NCI-H446 (cell line): ENCODE measurements around the gene PRDX5.

ENCODE experiments used
- DNase-seq, 2 experiments: peaks; one replicate each; lab custom pipeline; 2025; lab: John Stamatoyannopoulos, UW

Gene PRDX5

DNA sequence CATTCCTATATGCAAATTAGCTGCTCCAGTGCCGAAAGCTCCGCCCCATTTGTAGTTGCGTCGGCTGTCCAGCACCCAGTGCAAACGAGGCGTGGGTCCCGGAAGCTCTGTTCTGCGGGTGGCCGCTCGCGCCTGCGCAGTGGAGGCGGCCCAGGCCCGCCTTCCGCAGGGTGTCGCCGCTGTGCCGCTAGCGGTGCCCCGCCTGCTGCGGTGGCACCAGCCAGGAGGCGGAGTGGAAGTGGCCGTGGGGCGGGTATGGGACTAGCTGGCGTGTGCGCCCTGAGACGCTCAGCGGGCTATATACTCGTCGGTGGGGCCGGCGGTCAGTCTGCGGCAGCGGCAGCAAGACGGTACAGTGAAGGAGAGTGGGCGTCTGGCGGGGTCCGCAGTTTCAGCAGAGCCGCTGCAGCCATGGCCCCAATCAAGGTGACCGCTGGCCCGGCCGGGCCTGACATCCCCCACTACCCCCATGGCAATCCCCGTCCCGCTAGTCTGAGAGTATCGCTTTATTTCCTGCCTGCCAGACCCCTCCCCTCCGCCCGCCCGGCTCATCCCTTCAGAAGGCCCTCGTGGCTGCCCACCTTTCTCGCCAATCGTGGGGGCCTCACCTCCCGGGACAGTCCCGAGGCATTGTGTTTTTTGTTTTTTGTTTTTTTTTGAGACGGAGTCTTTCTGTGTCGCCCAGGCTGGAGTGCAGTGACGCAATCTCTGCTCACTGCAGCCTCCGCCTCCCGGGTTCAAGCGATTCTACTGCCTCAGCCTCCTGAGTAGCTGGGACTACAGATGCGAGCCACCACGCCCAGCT is at the start of gene PRDX5:
TSS of gene PRDX5 (plus strand) at position 161 of the 805 bp plus-strand sequence. CDS start at position 256, 95 bp downstream.
- peak; percentile 92 to 98 for DNase-seq

GRCh38 chr11:64268893-64269539 is 48.9 kb upstream of the PRDX5 start:
- no peak for DNase-seq

- peak; percentile 100 for DNase-seq
Measured at GRCh38 chr11:64269540-64270220, 48.2 kb upstream of the PRDX5 start.

DNA sequence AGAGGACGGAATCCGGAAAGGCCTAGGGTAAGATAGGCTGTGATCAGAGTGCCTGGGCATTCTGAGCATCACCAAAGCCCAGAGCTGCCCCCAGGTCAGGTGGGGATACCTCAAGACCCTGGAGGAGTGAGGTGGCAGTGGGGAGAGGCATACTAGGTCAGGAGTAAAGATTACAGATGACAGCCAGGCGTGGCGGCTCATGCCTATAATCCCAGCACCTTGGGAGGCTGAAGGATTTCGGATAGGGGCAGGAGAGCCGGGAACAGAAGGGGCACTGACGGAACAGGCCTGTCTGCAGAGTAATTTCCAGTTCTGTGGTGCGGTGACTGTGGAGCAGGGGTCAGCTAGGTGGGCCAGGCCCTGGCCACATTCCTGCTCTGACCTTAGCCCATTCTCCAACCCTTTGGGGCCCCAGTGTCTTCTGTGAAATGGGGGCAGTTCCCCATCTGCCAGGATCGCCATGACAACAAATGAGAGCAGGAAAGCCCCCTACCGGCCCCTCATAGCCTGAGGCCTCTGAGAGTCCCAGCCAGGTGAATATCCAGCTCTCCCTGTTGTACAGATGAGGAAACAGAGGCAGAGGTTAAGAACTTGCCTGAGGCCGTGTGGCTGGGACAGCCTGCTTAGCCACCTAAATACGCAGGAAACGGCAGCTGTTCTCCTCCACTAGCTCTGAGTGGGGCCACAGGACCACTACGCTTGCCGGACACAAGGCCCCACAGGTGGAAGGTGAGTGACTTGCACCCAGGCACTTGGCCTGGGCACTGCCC is 42.7 kb upstream of the PRDX5 start:
- no peak for DNase-seq

GRCh38 chr11:64275841-64276240 is 42.1 kb upstream of the PRDX5 start:
- no peak for DNase-seq

DNA sequence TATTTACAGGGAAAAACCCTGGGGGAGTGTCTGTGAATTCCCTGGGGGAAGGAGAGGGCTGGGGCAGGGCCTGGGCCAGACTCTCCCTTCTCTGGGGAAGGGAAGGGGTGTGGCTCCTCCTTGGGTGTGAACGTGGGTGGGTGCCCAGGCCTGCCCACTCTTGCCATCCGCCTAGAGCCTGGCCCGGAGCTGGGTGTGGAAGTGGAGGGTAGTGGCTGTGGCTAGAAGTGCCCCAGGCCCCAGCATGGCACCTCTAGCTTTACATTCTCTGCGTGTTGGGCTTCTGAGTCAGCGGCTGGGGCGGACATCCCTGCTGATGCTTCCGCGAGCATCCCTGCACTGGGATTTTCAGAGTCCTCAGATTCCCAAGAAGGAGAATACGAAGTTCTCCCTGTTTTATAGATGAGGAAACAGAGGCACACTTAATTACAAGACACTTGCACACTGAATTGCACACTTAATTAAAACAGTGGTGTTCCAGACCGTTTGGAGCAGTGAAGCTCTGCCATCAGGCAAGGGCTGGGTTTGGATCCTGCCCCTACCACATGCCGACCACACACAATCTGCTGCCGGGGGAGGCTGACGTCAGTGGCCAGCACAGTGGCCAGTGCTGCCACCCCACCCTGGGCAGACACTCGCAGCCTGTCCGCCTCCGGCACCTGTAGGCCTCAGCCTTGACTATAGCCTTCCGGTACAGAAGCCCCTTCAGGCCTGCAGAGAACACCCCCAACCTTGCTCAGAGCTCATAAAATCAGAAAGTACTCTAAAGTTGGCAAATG is 41.1 kb upstream of the PRDX5 start:
- no peak for DNase-seq

DNA sequence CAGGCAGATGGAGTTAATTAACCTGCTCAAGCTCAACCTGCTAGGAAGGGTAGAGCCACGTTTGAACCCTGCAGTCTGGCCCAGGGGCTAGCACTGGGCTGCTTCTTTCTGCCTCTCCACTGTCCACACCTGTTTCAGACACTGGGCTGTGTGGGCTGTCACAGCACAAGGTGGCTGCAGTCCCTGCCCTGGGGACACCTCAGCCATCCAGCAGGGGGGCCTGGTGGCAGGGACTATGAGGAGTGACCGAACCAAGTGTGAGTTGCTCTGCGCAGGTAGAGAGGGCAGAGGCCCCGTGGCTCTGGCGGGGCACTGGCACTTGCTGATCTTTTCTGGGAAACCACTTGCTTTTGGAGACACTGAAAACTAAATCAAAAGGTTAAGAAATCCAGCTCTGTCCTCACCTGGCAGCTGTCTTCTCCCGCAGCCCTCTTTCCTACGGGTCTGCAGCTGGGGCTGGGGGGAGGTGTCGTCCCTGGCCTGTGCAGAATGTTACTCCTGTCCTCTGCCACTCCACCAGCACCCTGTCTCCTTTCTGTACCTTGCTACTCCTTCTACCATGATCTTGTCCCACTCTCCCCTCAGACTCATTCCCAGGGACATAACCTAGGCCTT is 39.2 kb upstream of the PRDX5 start:
- no peak for DNase-seq

GRCh38 chr11:64281957-64282770 is 35.8 kb upstream of the PRDX5 start:
- no peak for DNase-seq

DNA sequence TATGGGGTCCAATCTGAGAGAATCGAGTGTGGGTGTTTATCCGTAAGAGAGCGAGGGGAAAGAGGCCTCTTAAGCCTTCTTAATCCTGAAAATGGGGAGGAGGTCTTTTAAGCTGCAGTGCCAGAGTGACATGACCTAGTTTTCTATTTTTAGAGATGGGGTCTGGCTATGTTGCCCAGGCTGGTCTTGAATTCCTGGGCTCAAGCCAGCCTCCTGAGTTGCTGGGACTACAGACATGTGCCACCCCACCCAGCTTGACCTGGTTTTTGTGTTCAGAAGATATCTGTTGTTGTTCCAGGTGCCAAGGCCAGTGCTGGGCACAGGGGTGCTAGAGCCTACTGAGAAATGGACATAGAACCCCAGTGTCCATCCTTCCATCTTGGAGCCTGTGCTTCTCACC is 34.8 kb upstream of the PRDX5 start:
- no peak for DNase-seq

DNA sequence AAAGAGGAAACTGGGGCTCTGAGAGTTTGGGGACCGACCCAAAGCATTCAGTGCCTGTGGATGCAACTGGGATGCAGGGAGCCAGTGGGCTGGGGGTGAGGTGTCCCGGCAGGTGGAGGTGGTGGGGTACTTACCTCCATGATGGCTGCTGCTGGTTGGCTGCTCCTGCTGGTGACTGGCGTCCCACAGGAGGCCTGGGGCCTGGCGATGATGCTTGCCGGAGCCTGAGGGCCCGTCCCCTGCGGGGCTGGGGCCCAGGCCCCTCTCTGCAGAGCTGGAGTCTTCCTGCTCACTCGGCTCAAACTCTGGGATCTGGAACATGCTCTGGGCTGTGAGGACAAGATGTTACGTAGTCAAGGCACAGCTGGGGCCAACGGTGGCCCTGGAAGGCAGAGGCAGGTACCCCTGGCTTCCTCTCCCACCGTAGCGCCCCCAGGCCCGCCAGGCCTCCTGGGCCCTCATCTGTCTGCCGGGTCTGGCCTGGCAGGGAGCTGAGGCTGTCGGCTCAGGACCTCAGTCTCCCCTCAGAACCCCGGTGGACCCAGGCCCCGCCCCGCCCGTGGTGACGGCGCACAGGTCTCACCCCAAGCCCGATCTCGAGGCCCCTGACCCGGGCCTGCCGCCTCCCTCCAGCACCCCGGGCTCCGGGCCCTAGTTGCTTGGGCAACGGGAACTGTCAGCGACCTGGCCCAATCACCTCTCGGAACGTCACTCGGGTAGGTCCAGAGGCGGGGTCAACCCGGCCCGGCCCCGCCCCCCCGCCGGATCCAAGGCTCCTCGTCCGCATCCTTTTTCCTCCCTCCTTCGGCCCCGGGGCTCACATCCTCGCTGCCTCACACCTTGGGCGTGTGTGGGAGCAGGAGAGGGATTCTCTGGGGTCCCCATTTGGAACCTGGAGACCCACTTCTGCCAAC is 33.6 kb upstream of the PRDX5 start, which contains the start of gene BAD:
TSS of gene BAD (minus strand) at position 618 of the 914 bp plus-strand sequence. CDS start at position 321, 297 bp downstream.
- DNase-seq, result peak; percentile 89 to 97

DNA sequence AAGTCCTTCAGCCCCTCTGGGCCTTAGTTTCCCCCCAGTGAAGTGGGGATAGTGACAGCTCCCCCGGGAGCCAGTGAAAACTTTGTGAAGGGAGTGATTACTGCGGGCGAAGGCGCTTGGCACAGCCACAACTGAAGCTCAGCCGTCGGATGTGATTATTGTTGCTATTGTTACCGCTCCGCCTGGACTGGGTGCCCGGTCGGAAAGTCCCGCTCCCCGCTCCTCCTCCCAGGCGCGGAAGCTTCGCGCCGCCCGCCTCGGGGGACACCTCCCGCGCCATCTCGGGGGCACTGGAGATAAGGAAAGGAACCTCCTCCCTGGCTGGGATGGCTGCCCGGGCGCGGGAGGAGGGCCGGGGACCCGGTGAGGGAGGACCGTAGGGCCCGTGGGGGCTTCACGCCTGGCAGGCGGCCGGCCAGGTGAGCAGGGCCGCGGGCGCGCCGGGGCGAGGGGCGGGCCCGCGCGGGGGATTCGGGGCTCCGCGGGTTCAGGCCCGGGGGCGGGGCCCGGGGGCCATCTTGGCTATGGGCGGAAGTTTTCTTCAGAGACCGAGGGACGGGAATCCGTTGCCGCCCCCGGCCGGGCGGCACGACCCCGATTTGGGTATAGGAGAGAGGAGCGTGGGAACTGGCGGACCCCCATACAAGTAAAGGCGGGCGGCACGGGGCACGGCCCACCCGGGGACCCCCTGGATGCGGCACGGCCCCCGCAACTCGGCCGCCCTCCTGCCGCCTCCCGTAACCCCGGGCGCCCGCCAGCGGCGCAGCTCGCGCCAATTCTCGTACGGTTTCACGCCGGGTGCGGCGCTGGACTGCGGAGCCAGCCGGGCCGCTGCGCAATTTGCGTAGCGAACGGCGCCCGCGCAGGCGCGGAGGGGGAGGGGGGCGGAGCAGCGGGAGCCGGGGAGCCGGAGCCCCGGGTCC is 32.7 kb upstream of the PRDX5 start, which contains the start of gene GPR137:
TSS of gene GPR137 (plus strand) at position 887 of the 923 bp plus-strand sequence. CDS start 677 bp downstream, outside the sequence.
- peak; percentile 85 to 89 for DNase-seq

DNA sequence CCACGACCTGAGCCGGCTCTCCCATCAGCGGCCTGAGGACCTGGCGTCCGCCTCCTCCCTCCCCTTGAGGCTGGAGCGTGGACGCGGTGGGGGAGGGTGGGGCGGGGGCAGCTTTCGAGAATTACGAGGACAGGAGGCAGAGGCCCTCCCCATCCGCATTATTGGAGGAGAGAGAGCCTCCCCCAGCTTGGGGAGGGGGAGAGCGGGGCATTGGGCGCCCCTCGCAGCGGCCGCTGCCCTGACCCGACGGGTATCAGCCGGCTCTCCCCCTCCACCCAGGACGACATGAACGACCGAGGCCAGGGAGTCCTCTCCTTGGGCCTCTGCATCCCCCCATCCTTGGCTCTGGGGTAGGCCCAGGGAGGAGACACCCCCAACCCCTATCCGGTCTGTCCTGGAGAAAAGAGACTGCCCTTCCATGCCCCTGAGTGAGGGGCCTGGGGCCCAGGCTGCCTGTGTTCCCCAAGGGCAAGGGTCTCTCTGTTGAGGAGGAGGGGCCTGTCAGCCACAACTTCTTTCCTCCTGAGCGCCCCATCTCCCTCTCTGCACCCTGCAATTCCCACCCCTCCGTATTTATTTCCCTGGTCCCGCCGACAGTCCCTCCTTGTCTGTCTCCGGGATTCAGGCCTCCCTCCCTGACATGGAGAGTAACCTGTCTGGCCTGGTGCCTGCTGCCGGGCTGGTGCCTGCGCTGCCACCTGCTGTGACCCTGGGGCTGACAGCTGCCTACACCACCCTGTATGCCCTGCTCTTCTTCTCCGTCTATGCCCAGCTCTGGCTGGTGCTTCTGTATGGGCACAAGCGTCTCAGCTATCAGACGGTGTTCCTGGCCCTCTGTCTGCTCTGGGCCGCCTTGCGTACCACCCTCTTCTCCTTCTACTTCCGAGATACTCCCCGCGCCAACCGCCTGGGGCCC is 31.8 kb upstream of the PRDX5 start:
- peak in 1 of 2 experiments; percentile 31 for DNase-seq

GRCh38 chr11:64286801-64287159 is 31.1 kb upstream of the PRDX5 start:
- no peak for DNase-seq

DNA sequence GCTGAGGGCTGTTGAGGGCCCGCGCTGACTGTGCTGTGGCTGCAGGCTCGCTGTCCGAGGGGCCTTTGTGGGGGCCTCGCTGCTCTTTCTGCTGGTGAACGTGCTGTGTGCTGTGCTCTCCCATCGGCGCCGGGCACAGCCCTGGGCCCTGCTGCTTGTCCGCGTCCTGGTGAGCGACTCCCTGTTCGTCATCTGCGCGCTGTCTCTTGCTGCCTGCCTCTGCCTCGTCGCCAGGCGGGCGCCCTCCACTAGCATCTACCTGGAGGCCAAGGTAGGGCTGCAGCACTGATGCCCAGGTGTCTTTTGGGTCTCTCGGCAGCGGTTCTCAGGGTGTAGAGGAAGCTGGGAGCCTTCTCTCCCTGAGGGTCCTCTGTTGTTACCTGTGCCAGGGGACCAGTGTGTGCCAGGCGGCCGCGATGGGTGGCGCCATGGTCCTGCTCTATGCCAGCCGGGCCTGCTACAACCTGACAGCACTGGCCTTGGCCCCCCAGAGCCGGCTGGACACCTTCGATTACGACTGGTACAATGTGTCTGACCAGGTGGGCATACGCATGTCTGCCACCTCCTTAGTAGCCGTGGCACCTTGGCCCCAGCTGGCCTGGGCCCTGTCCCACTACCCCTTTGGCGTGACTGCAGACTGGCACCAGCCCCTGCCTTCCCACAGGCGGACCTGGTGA is 30.1 kb upstream of the PRDX5 start:
- DNase-seq, result no peak

- DNase-seq, result no peak
Measured at GRCh38 chr11:64288353-64288750, 29.6 kb upstream of the PRDX5 start.

DNA sequence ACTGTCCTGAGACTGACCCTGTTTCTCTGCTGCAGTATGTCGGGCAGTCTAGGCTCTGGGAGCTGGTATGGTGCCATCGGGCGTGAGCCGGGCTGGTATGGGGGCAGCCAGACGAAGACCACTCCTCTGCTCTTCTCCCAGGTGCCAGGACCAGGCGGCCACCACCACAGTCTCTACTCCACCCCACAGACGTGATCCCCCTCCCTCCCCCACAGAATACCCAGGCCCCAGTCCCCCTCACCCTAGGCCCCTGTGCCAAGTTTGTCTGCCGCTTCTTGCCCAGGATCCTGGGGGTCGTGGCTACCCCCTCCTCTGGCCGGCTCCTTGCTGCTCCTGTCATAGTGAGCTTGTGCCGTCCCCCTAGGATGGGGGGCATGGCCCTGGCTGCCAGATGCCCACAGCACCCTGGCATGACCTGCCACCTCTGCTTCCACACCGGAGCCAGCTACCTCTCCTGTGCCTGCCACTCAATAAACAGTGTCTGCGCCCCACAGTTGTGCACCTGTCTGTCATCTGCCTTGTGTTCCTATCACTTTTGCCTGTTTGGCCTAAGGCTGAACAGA is 28.8 kb upstream of the PRDX5 start:
- no peak for DNase-seq
